Measurements from ENCODE around the gene NFATC1.
"Not testable (repeated sequence)": the region's sequence is repeated elsewhere in the genome, so short reads cannot be mapped to it uniquely, and the experiment has no call there.

The NFATC1 gene

GRCh38 chr18:79490626-79491041 is 94.9 kb downstream of the NFATC1 start:
- no peak for DNase-seq (ENCODE audit: low read depth)

- DNase-seq (ENCODE audit: low read depth) = no peak
Measured at GRCh38 chr18:79491081-79491551, 95.4 kb downstream of the NFATC1 start.

- no peak for DNase-seq (ENCODE audit: low read depth)
Measured at GRCh38 chr18:79493211-79493800, 97.6 kb downstream of the NFATC1 start.

GRCh38 chr18:79493801-79494211 is 98.1 kb downstream of the NFATC1 start:
- no peak for DNase-seq (ENCODE audit: low read depth)

GRCh38 chr18:79494936-79495335 is 99.2 kb downstream of the NFATC1 start:
- no peak for DNase-seq (ENCODE audit: low read depth)

- DNase-seq (ENCODE audit: low read depth) = no peak
Measured at GRCh38 chr18:79495591-79496071, 99.9 kb downstream of the NFATC1 start.

- no peak for DNase-seq (ENCODE audit: low read depth)
Measured at GRCh38 chr18:79496237-79496977, 100.7 kb downstream of the NFATC1 start.

- no peak for DNase-seq (ENCODE audit: low read depth)
Measured at GRCh38 chr18:79496978-79497637, 101.4 kb downstream of the NFATC1 start.

- DNase-seq (ENCODE audit: low read depth) = no peak
Measured at GRCh38 chr18:79497638-79498081, 101.9 kb downstream of the NFATC1 start.

GRCh38 chr18:79498662-79499061 is 102.9 kb downstream of the NFATC1 start:
- no peak for DNase-seq (ENCODE audit: low read depth)

GRCh38 chr18:79501006-79501405 is 105.3 kb downstream of the NFATC1 start:
- DNase-seq (ENCODE audit: low read depth) = no peak

- DNase-seq (ENCODE audit: low read depth) = no peak
Measured at GRCh38 chr18:79502782-79503181, 107.1 kb downstream of the NFATC1 start.

GRCh38 chr18:79503406-79503805 is 107.7 kb downstream of the NFATC1 start:
- DNase-seq (ENCODE audit: low read depth) = no peak

GRCh38 chr18:79504034-79504433 is 108.3 kb downstream of the NFATC1 start:
- no peak for DNase-seq (ENCODE audit: low read depth)

- DNase-seq (ENCODE audit: low read depth) = not testable (repeated sequence)
Measured at GRCh38 chr18:79504495-79504894, 108.8 kb downstream of the NFATC1 start.

GRCh38 chr18:79505465-79505864 is 109.7 kb downstream of the NFATC1 start:
- DNase-seq (ENCODE audit: low read depth) = not testable (repeated sequence)

GRCh38 chr18:79506191-79507075 is 110.7 kb downstream of the NFATC1 start:
- DNase-seq (ENCODE audit: low read depth) = no peak

- DNase-seq (ENCODE audit: low read depth) = no peak
Measured at GRCh38 chr18:79507076-79507545, 111.4 kb downstream of the NFATC1 start.

- DNase-seq (ENCODE audit: low read depth) = no peak
Measured at GRCh38 chr18:79507546-79508480, 112.1 kb downstream of the NFATC1 start.

Data from stimulated activated CD8-positive, alpha-beta memory T cell treated with anti-CD3 and anti-CD28 coated beads, Interleukin-15, amount 100 ng/mL, for 1 hour (primary cell).